K562 (cell line): Measurements from ENCODE around the gene HOGA1. TPM values are rescaled to one million over a fixed set of nuclear protein-coding genes. Genes with fewer than 3 reads are reported as not detected.

Source experiments
- ATAC-seq: fragments of 200-7000 bp; cut with Tn5 transposase; 3 replicates; pipeline ENCODE4 v1.9.1; 2020; ENCODE audit warnings: moderate library complexity
- BruUV-seq: library from RNA; stranded (reverse); fragments of 400-500 nt; replicated peaks from 2 replicates; lab custom pipeline; 2021; lab: Mats Ljungman, UMichigan
- CTCF ChIA-PET: fragments of 300-600 bp; formaldehyde crosslinking; extraction: SDS; loops from one replicate; lab custom pipeline; 2021; ENCODE audit warnings: low intra/inter-chr PET ratio; lab: Yijun Ruan, JAX
- POLR2A ChIA-PET: fragments of 300-600, 350-650 bp; sonication (Branson Sonifier 250); formaldehyde crosslinking; extraction: SDS; loops from one replicate; lab custom pipeline; 2021; ENCODE audit warnings: antibody characterized with exemption, inconsistent platforms; lab: Yijun Ruan, JAX
- DNase-seq, 4 experiments: peaks; one replicate each; pipeline versions ENCODE4 v3.0.0 to v3.0.0-alpha.2; 2011 to 2018; ENCODE audit warnings: low spot score in 3 of 4, mixed read lengths in 3 of 4; ENCODE audit errors: extremely low read depth in 1 of 4
- FAIRE-seq: peaks from 2 replicates; lab custom pipeline; 2011; peaks lifted over from hg19 to GRCh38; lab: Jason Lieb, UNC
- H2AFZ ChIP-seq: 2 replicates; pipeline ENCODE4 v1.6.0; 2011; ENCODE audit warnings: low read depth, low read length, control low read depth, inconsistent platforms
- H3K27ac ChIP-seq: fragments of 200-600 bp; 3 replicates; pipeline ENCODE4 v1.8.0; 2011; ENCODE audit warnings: low read depth, mild to moderate bottlenecking, control low read depth, inconsistent platforms, low read length, moderate library complexity, mixed read lengths; ENCODE audit errors: extremely low read depth
- H3K27me3 ChIP-seq, 2 experiments: fragments of 300-600 bp in 1 of 2; 2 replicates in 1 of 2; 3 replicates in 1 of 2; pipeline versions ENCODE4 v1.6.0 to v1.8.0; 2011; ENCODE audit warnings: inconsistent platforms in 2 of 2, low read length in 2 of 2, mild to moderate bottlenecking in 1 of 2, mixed read lengths in 1 of 2, moderate library complexity in 1 of 2; ENCODE audit not compliant: control insufficient read depth in 2 of 2, insufficient read depth in 2 of 2
- H3K36me3 ChIP-seq: fragments of 300-600 bp; 3 replicates; pipeline ENCODE4 v1.8.0; 2011; ENCODE audit warnings: mild to moderate bottlenecking, low read length, inconsistent platforms; ENCODE audit not compliant: control insufficient read depth, insufficient read depth
- H3K4me1 ChIP-seq, 2 experiments: fragments of 200-600 bp in 1 of 2; replicated peaks in 1 of 2; 2 replicates in 1 of 2; 3 replicates in 1 of 2; pipeline versions ENCODE4 v1.5.1 to v1.8.0; 2011; ENCODE audit warnings: inconsistent platforms in 2 of 2, low read length in 2 of 2, mild to moderate bottlenecking in 1 of 2, mixed read lengths in 1 of 2, moderate library complexity in 1 of 2; ENCODE audit not compliant: control insufficient read depth in 2 of 2, insufficient read depth in 2 of 2
- H3K4me2 ChIP-seq: 2 replicates; pipeline ENCODE4 v1.6.1; 2011; ENCODE audit warnings: low read length, control low read depth, inconsistent platforms, mixed read lengths; ENCODE audit not compliant: insufficient read depth
- H3K4me3 ChIP-seq: fragments of 200-600 bp; sonication (generic), shearing (Covaris generic); 2 replicates; pipeline ENCODE4 v1.5.1; 2016; ENCODE audit warnings: control low read depth, inconsistent platforms
- H3K79me2 ChIP-seq: fragments of 200-600 bp; 3 replicates; pipeline ENCODE4 v1.8.0; 2011; ENCODE audit warnings: low read length, inconsistent platforms; ENCODE audit not compliant: control insufficient read depth, insufficient read depth
- H3K9ac ChIP-seq, 2 experiments: 2 replicates each; pipeline versions ENCODE4 v1.6.0 to v1.6.1; 2011; ENCODE audit warnings: low read depth in 2 of 2, low read length in 2 of 2, control low read depth in 1 of 2, inconsistent platforms in 1 of 2, mild to moderate bottlenecking in 1 of 2, mixed read lengths in 1 of 2; ENCODE audit not compliant: insufficient read depth in 1 of 2
- H3K9me1 ChIP-seq: one replicate; pipeline ENCODE4 v1.6.0; 2011; ENCODE audit warnings: inconsistent platforms, mild to moderate bottlenecking, low read length, moderate library complexity; ENCODE audit not compliant: control insufficient read depth, insufficient read depth
- H3K9me3 ChIP-seq: replicated peaks from 2 replicates; pipeline ENCODE4 v1.5.1; 2011; ENCODE audit warnings: low read depth, low read length, inconsistent platforms; ENCODE audit not compliant: control insufficient read depth, insufficient read depth
- H4K20me1 ChIP-seq: replicated peaks from 2 replicates; pipeline ENCODE4 v1.6.1; 2011; ENCODE audit warnings: low read length, inconsistent platforms, mixed read lengths; ENCODE audit not compliant: control insufficient read depth, insufficient read depth
- GABPB2 ChIP-seq: fragments of 250-450 bp; sonication (Bioruptor Pico); conservative IDR thresholded peaks from 2 replicates; pipeline ENCODE4 v1.5.1; 2021; ENCODE audit warnings: mild to moderate bottlenecking
- NFE2L1 ChIP-seq: fragments of 450-650 bp; IDR thresholded peaks from 2 replicates; pipeline ENCODE4 v1.6.1; 2016; ENCODE audit warnings: missing genetic modification characterization, low read depth, mild to moderate bottlenecking, missing compliant biosample characterization, moderate library complexity, borderline replicate concordance
- RB1 ChIP-seq: fragments of 450-650 bp; IDR thresholded peaks from 2 replicates; pipeline ENCODE4 v1.6.1; 2017; ENCODE audit warnings: low read depth, mild to moderate bottlenecking
- RBM14 ChIP-seq: fragments of 200-400 bp; formaldehyde crosslinking; IDR thresholded peaks from 2 replicates; pipeline ENCODE4 v1.6.1; 2018; ENCODE audit warnings: low read depth, mild to moderate bottlenecking, low read length, moderate library complexity, borderline replicate concordance; ENCODE audit not compliant: insufficient read depth
- YY1 ChIP-seq, 3 experiments: IDR thresholded peaks; 2 replicates each; pipeline ENCODE4 v1.6.1; 2011; ENCODE audit warnings: low read length in 2 of 3, mild to moderate bottlenecking in 2 of 3, moderate library complexity in 2 of 3, borderline replicate concordance in 1 of 3, control low read depth in 1 of 3, low read depth in 1 of 3; ENCODE audit not compliant: insufficient read depth in 3 of 3, insufficient replicate concordance in 2 of 3, control insufficient read depth in 1 of 3, insufficient read length in 1 of 3; ENCODE audit errors: extremely low read depth in 1 of 3
- ZNF239 ChIP-seq: fragments of 250-450 bp; sonication (Bioruptor Pico); IDR thresholded peaks from 2 replicates; pipeline ENCODE4 v1.4.0; 2020; ENCODE audit warnings: mild to moderate bottlenecking
- WGBS: fragments of 100-300 bp; shearing (Covaris generic); methylation state at CpG from one replicate; pipeline ENCODE4 v1.1.6; 2016; ENCODE audit warnings: low coverage, mixed read lengths; ENCODE audit not compliant: insufficient coverage; ENCODE audit errors: missing lambda C conversion rate; 5-methylcytosine and 5-hydroxymethylcytosine counted together
- in situ Hi-C: fragments of 300-500 bp; cut with MboI; formaldehyde crosslinking; loops from 4 replicates; pipeline ENCODE4 v1.15.0; 2018; ENCODE audit warnings: inconsistent platforms, mixed read lengths
- intact Hi-C: fragments of 100-400 bp; cut with micrococcal nuclease; formaldehyde crosslinking; loops from 2 replicates; pipeline ENCODE4 v1.14.2; 2022
- polyA plus RNA-seq, 8 experiments: library from polyadenylated mRNA; depleted of rRNA in 4 of 8; stranded (reverse) in 5 of 8; unstranded in 3 of 8; fragments of >200 nt; fragmentation: Nextera tagmentation in 2 of 8; fragmentation: Illumina TruSeq in 1 of 8; extraction: Ambion mirVana in 2 of 8; extraction: Trizol in 1 of 8; gene quantifications; 2 replicates each; pipeline versions ENCODE4 v1.2.1 to v1.2.3, GENCODE V29; 2011 to 2014; ENCODE audit warnings: inconsistent platforms in 1 of 8, missing spikeins in 1 of 8
- total RNA-seq, 7 experiments: library from RNA; depleted of rRNA in 6 of 7; stranded (reverse); fragments of >200 nt in 6 of 7; fragmentation: Illumina TruSeq in 2 of 7; extraction: Trizol in 2 of 7; gene quantifications; 2 replicates each; pipeline versions ENCODE4 v1.2.1 to v1.2.3, GENCODE V29; 2011 to 2021; ENCODE audit warnings: low replicate concordance in 1 of 7
- TF ChIP-seq, protein P1 (sequence below), 2 experiments: IDR thresholded peaks; 2 replicates each; pipeline ENCODE4 v1.6.1; 2012; ENCODE audit warnings: improper control_type of control experiment in 2 of 2, low read depth in 2 of 2, low read length in 2 of 2, borderline replicate concordance in 1 of 2
- TF ChIP-seq, protein P2 (sequence below): fragments of 200-400 bp; formaldehyde crosslinking; IDR thresholded peaks from 2 replicates; pipeline ENCODE4 v1.6.1; 2017; ENCODE audit warnings: mild to moderate bottlenecking, low read depth, low read length, moderate library complexity

Gene HOGA1
- total and polyA plus RNA-seq, 9 of the 15 experiments (the other 6 are each of a cell fraction or from before 2014, with no cell fraction given) = not detected

DNA sequence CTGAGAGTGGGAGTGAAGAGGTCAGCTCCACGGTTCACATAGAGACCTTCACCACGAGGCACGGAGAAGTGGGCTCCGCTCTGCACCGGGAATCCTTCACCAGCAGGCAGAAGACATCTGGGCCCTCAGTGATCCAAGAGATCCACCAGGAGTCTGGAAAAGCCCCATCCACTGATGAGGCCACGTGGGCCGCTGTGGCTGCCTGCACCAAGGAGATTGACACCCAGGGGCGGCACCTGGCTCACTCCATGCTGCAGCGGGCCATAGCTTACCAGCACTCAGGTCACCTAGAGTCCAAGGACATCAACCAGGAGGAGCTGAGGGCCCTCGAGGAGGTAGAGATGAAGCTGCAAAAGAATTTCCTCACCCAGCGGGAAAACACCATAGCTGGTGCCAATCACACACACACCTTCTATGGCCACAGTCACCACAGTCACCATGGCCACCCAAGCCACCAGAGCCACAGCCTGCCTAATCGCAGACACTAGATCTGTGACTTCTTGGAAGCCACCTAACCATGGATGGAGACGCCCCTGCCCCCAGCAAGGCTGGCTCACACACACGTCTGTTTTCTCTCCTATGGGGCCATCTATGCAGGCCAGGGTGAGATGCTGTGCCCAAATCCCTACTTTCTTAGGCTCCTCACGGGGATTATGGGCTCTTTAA, 6.0 kb downstream of the HOGA1 start:
- in situ Hi-C loops (no loop called here), intact Hi-C loops (no loop called here)
- ATAC-seq (no peak), FAIRE-seq (no peak)
- H3K4me2 ChIP-seq = no peak overlapping the region
- H3K4me1 ChIP-seq = no peaks in the 10 kb centered on the region; a peak in 2 of 5 replicates
- peak overlapping the region in 1 of 2 experiments; percentile 26; a peak in 1 of 4 replicates for H3K9ac ChIP-seq
- H3K4me3 ChIP-seq = no peak overlapping the region
- H3K9me1 ChIP-seq = no peaks in the 10 kb centered on the region
- CTCF ChIA-PET = no interaction called here
- no peak overlapping the region for H2AFZ ChIP-seq
- no peaks in the 10 kb centered on the region for H3K27me3 ChIP-seq
- no peak for TF ChIP-seq RBM14
- TF ChIP-seq, protein P1, sequence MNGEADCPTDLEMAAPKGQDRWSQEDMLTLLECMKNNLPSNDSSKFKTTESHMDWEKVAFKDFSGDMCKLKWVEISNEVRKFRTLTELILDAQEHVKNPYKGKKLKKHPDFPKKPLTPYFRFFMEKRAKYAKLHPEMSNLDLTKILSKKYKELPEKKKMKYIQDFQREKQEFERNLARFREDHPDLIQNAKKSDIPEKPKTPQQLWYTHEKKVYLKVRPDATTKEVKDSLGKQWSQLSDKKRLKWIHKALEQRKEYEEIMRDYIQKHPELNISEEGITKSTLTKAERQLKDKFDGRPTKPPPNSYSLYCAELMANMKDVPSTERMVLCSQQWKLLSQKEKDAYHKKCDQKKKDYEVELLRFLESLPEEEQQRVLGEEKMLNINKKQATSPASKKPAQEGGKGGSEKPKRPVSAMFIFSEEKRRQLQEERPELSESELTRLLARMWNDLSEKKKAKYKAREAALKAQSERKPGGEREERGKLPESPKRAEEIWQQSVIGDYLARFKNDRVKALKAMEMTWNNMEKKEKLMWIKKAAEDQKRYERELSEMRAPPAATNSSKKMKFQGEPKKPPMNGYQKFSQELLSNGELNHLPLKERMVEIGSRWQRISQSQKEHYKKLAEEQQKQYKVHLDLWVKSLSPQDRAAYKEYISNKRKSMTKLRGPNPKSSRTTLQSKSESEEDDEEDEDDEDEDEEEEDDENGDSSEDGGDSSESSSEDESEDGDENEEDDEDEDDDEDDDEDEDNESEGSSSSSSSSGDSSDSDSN (IDR thresholded peaks at IDR 0.05; ENCODE audit: borderline replicate concordance in 1 of 2, low read depth in 2 of 2, low read length in 2 of 2) = no peak
- no peak for TF ChIP-seq RB1
- TF ChIP-seq GABPB2 (CRISPR knock-in tag) = no peak
- TF ChIP-seq, protein P2, sequence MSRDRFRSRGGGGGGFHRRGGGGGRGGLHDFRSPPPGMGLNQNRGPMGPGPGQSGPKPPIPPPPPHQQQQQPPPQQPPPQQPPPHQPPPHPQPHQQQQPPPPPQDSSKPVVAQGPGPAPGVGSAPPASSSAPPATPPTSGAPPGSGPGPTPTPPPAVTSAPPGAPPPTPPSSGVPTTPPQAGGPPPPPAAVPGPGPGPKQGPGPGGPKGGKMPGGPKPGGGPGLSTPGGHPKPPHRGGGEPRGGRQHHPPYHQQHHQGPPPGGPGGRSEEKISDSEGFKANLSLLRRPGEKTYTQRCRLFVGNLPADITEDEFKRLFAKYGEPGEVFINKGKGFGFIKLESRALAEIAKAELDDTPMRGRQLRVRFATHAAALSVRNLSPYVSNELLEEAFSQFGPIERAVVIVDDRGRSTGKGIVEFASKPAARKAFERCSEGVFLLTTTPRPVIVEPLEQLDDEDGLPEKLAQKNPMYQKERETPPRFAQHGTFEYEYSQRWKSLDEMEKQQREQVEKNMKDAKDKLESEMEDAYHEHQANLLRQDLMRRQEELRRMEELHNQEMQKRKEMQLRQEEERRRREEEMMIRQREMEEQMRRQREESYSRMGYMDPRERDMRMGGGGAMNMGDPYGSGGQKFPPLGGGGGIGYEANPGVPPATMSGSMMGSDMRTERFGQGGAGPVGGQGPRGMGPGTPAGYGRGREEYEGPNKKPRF = no peak
- no peak for TF ChIP-seq YY1 (IDR thresholded peaks at IDR 0.05; ENCODE audit: borderline replicate concordance in 1 of 3, control insufficient read depth in 1 of 3, extremely low read depth in 1 of 3, insufficient read depth in 3 of 3, insufficient read length in 1 of 3, insufficient replicate concordance in 2 of 3, low read depth in 1 of 3, low read length in 2 of 3)
- no peak for TF ChIP-seq NFE2L1 (tag)
- no peak for TF ChIP-seq ZNF239 (CRISPR knock-in tag)
- TF ChIP-seq, all 486 proteins: peak for 0
- Histone ChIP-seq H3K36me3 (no peaks in the 10 kb centered on the region), H3K27ac (no peak overlapping the region), H3K79me2 (no peaks in the 10 kb centered on the region), H4K20me1 (no peaks in the 10 kb centered on the region), H3K9me3 (no peaks in the 10 kb centered on the region)
- BruUV-seq = no TSS peak
- DNase-seq = no peak
- POLR2A ChIA-PET = interaction anchor here (0.8 kb wide), 1 partner anchor 39 kb away, joined by 3 read pairs; no protein-coding TSS in a partner anchor
- WGBS = 42% methylated on average over 15 of the region's 15 CpGs
